H1 (cell line): Measurements from ENCODE around the gene OR10AD1. TPM values are rescaled to one million over a fixed set of nuclear protein-coding genes. Genes with fewer than 3 reads are reported as not detected.

ENCODE experiments used
- BCL11A ChIP-seq, 2 experiments: IDR thresholded peaks; one replicate each; pipeline ENCODE4 v1.6.1; 2011; ENCODE audit warnings: low read depth in 2 of 2, low read length in 2 of 2, mild to moderate bottlenecking in 2 of 2
- EP300 ChIP-seq, 2 experiments: IDR thresholded peaks; 1 replicate in 1 of 2; 2 replicates in 1 of 2; pipeline ENCODE4 v1.6.1; 2011 to 2012; ENCODE audit warnings: low read depth in 2 of 2, low read length in 2 of 2, mild to moderate bottlenecking in 2 of 2, borderline replicate concordance in 1 of 2, inconsistent platforms in 1 of 2, moderate library complexity in 1 of 2
- polyA plus RNA-seq, 7 experiments: library from polyadenylated mRNA; depleted of rRNA in 3 of 7; stranded (reverse) in 5 of 7; unstranded in 2 of 7; fragments of >200 nt in 5 of 7; fragments of 200-250 nt in 2 of 7; gene quantifications; 1 replicate in 5 of 7; 2 replicates in 1 of 7; 4 replicates in 1 of 7; pipeline versions ENCODE4 v1.2.1 to v1.2.3, GENCODE V29; 2011 to 2013; ENCODE audit warnings: missing spikeins in 2 of 7, mixed read lengths in 2 of 7
- total RNA-seq: library from RNA; stranded (reverse); fragmentation: NEBNext Ultra II Directional; extraction: Animal tissue kit (Norgen Biotek cat#: 25700); gene quantifications from 2 replicates; pipeline ENCODE4 v1.2.1, GENCODE V29; 2021

Gene OR10AD1
- total and polyA plus RNA-seq, 2 of the 8 experiments (the other 6 are each of a cell fraction or from before 2014, with no cell fraction given), result not detected

GRCh38 chr12:48187916-48188695, 15.0 kb downstream of the OR10AD1 start (continued):
- TF ChIP-seq EP300 (IDR thresholded peaks at IDR 0.05; ENCODE audit: borderline replicate concordance in 1 of 2, low read depth in 2 of 2, low read length in 2 of 2), result no peak
- TF ChIP-seq BCL11A (IDR thresholded peaks at IDR 0.05; ENCODE audit: low read depth in 2 of 2, low read length in 2 of 2), result no peak
- TF ChIP-seq, all 59 proteins: peak for 0
